GM21423 (cell line): ENCODE measurements around the gene CREG2.

Experiments used
- ATAC-seq: cut with Tn5 transposase; IDR thresholded peaks from one replicate; pipeline ENCODE4 v1.9.1; 2021; ENCODE audit warnings: mild to moderate bottlenecking, moderate library complexity; ENCODE audit not compliant: unreplicated experiment

The CREG2 gene

DNA sequence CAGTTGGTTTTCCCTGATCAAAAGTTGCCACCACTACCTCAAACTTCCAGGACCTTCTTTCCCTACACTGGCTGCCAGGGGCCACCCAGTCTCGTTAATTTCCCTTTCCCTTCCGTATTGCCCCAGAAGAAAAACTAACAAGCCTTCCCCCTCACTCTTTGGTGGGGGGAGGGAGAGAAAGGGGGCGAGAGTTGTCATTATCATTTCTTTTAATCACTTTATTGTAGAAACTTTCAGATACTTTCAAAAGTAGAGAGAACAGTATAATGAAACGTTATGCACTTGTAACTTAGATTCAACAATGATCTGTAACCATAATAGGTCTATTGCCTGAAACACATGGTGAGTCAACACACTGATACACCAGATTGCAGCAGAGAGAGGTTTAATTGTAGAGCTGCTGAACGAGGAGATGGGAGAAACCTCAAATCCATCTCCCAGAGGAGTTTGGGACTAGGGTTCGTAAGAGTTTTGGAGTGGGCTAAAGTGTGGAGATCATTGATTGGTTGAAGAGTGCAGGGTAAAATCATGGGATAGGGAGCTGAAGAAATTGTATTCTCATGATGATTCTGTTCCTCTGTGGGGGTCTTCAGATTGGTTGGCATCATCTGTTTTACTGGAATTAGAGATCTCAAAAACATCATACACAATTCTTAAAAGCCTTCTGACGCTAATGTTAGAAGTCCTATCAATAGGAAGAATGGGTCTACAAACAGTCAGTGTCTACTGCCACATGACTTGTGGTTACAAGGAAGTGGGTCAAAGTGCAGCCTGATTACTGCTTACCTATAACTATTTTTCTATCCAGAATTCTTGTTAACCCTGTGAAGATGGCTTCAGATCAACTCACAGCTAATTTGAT is 76.2 kb downstream of the CREG2 start:
- ATAC-seq = no peak

DNA sequence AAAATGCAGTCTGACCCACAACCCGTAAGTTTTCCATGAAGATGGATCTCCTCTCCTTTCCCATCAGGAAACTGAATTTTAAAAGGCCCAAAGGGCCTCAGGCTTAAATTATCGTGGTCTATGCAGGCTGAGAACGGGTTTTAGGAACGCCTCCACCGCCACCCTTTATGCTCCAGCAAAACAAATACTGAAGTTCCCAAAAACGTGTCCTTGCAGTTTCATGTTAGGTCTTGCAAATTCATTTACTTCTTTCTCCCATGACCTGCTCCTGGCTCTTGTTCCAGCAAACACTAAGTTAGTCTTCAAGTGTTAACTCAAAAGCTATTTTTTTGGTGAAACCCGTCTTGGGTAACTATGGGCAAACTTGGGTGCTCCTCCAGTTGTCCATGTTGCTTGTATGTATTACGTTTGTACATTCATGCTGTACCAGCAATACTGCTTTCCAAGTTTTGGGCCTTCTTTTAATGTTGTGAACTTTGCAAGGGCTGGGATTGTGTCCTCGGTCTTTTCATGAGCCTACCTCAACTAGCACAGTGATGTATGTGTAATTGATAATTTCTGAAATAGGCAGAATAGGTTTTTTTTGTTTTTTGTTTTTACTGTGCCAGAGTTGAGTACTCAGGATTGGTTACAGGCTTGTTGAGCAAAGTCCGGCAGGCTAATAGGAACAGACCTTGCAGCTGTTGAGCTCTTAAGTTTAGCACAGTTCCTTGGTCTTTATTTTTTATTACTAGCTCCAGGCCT is 77.0 kb downstream of the CREG2 start:
- no peak for ATAC-seq

DNA sequence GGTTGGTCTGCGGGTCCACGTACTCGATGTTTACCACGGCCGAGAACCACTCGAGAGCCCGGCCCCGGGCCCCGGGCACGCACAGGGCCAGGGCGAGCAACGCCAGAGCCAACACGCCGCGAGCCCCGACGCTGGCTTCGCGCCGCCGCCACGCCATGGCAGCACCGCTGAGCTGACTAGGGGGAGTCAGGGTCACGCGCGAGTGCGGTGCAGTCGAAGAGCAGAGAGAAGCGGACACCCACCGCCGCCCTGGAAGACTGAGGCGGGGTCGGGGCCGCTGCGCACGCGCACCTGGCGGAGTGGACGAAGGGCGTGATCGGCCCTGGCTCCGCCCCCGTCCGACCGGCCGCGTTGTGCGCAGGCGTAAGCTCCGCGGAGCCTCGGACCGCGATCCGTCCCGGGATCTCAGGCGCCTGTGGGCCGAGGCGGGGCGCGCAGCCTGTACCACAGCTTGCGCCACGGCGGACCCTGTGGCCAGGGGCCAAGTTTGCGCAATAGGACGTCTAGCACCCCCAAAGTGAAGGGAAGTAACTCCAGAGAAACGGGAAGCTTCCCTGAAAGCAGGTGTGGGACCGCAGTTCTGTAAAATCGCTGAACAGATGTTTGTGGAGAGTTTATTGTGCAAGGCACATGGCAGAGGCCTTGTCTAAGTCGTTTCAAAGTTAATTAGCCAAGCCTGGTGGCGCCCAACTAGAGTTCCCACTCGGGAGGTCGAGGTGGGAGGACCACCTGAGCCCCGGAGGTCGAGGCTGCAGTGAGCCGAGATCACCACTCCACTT is 78.7 kb downstream of the CREG2 start, which contains the start of gene RNF149:
RNF149 (minus strand) TSS at position 270 of the 779 bp plus-strand sequence; CDS start at position 157, 113 bp downstream.
- ATAC-seq = peak; percentile 59

DNA sequence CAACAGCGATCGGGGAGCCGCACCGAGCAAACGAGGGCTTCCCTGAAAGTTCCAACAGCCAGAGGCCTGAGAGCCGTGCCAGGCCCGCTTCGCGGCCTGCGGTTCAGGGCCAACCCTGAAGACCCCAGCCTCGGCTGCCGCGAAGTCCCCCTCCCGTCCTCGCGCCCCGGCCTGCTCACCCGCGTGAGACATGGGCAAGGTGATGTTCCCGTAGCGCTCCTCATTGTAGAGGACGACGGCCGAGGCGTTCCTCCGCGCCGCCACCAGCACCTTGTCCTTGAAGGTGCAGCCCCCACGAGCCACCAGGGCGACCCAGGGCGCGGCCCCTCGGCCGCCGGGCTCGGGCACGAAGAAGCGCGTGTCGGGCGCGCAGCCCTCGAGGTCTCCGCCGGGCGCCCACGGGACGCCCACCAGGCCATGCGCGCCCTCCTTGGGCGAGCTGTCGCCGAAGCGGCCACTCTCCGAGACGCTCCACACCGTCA is 79.3 kb downstream of the CREG2 start:
- ATAC-seq = peak; percentile 20

DNA sequence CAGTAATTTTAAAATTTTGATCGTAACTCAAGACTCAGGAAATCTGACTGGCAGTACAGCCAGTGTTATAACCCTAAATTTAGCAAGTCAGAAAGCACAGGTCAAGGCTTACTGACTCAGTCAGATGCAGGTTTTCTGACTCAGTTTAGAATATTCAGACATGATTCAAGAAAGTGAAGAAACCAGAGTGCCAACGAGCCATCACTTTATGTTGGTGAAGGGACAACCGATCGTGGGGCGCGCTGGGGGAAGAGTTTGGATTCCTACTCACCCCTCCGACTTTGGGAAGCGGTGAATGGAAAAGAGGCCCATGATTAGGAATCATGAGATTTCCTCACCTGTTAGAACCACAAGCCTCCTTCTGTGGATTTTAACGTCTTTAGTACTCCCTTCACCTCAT is 79.8 kb downstream of the CREG2 start:
- ATAC-seq = no peak

DNA sequence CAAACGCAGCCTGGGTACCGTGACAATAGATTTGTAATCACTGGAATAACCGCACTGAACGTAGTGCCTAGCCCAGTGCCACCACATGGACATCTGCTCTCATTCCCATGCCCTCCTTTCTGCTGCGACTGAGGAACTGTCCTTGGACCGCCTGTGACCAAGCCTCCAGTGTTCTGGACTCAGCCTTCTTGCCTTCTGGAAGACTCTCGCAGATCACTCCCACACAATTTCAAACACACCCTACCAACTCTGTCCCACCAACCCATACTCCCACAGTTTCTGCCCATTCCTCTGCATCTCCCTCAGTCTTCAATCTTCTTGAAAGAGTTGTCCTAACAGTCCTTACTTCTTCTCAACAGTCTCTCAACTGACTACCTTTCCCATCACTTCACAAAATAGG is 80.9 kb downstream of the CREG2 start:
- peak; percentile 2 for ATAC-seq

DNA sequence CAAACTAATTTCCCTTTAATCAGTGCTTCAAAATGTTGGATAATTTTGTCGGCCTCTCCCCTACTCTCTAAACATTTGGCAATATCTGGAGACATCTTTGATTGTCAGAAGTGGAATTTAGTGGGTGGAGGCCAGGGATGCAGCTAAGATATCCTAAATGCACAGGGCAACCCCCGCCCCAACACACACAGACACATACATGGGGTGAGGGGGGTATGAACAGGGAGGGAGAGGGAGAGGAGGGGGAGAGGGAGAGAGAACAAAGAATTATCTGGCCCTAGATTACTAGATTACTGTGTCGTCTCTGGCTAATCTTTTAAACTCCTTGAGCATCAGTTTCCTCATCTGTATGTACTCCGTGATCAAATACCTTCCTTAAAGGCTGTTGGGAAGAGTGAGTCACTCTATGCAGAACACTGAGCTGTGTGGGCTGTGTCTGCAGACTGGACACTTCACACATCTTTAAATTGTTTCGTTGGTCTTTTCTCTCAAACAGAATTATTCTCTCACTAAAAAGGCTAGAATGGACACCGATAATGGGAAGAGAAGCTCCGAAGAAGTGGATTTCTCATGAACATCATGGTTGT is 81.7 kb downstream of the CREG2 start:
- no peak for ATAC-seq

DNA sequence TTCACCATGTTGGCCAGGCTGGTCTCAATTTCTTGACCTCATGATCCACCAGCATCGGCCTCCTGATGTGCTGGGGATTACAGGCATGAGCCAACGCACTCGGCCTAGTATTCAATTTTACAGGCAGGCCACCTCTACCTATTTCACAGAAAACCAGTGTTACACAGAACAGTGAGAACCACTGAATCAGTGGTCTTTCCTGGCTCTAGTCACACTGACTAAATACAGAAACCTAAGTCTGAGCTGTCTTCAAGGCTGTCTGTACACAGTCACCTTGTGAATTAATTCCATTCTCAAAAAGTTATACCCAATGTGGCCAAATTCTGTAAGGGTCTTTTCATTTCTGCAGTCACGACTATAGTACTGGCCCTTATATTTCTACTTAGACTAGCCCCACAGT is 82.3 kb downstream of the CREG2 start:
- ATAC-seq = no peak

DNA sequence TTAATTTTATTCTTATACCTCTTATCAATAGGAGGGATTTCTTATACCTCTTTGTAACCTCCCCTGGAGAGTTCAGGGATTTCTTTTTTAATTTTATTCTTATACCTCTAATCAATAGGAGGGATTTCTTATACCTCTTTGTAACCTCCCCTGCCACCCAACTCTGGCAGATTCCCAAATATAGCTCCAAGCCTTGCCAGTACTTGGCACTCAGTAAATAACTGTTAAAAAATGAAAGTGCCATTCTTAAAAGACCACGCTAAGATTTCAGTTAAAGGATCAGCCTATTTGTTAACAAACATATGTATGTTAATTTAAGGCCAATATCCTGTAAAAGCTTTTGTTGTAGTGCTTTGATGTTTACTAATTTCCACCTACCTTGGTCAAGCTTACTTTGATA is 83.6 kb downstream of the CREG2 start:
- ATAC-seq = no peak

DNA sequence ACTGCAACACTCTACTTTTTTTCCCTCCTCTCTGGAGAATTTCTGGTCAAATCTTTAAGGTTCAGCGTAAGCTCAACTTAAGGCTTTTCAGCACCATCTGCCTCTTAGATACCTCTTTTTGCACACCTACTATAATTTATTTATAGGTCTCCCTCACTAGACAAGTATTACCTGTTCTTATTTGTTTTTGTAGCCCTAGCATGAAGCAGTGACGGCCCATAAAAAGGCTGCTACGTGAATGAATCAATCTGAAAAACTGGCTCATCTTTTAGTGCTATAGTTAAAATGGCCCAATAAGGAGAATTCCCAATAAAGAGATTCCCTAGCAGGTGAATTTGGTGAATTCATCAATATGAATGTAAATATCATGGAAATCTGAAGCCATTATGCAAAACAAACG is 85.3 kb downstream of the CREG2 start:
- ATAC-seq = no peak

DNA sequence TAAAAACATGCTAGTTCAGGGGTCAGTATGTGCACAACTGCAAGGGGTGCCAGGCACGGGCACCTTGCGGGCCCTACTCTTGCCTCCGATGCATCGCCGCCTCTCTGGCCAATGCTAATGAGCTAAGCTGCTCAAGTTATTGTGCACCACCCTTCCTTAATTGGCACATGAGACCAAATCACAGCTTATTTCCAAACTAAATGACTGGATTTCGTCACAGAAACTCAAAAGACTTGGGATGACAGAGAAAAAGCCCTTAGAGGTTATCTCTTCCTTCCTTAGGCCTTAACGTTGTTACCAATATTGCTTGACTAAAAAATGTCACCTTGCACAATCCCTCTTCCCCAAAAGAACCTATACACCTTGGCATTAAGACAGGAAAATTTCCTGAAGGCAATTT is 86.5 kb downstream of the CREG2 start:
- no peak for ATAC-seq

DNA sequence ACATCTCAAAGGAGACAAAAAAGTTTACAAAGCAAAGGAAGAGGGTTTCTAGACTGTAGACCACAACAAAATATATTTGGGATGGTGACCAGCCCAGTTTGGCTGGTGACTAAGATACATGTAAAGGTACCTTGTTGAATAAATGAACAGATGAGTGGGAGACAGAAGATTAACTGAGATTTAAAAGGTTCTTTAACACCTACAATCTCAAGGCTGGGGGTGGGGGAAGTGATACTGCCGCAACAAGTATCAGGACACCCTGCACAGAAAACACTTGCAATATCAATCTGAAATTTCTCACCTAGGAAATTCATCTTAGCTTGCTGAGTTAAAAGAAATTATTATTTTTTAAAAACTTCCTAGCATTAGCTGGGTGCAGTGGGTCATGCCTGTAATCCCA is 87.1 kb downstream of the CREG2 start:
- ATAC-seq = no peak

DNA sequence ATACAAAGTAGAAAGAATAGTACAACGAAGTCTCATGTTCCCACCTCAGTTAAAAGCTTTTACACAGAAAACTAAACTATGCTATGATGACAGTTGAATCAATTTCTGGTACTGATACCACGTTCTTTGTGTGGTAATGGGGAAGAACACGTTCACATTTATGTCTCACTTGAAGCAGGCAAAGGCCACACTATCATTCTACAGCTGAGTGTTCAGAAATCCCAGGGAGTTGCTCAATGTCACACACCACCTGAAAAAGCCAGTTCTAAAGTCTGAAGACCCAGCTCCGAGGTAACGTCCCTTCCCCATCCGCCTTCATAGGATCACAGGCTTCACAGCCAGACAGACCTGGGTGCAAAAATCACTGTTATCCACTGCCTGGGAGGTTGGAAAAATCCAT is 87.7 kb downstream of the CREG2 start:
- no peak for ATAC-seq

DNA sequence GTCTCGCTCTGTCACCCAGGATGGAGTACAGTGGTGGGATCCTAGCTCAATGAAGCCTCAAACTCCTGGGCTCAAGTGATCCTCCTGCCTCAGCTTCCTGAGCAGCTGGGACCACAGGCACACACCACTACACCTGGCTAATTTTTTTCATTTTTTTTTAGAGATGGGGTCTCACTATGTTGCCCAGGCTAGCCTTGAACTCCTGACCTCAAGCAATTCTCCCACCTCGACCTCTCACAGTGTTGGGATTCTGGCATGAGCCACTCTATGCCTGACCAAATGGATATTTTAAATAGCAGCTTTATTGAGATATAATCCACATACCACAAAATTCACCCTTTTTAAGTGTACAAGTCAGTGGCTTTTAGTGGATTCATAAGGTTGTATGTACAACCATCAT is 89.9 kb downstream of the CREG2 start:
- no peak for ATAC-seq

DNA sequence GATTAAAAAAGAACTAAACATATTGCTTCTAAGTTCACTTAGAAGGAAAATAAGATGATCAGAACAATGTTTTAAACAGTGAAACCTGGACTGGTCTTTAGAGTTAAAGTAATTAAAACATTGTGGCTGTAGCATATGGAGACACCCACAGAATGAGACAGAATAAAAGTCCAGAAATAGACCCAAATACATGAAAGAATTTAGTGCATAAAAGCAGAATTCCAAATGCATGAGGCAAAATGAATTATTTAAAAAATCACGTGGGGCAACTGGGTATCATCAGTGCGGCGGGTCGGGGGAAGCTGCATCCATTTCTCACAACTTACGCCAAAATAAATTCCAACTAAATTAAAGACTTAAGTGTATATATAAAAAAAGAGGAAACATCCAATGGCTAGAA is 90.9 kb downstream of the CREG2 start:
- no peak for ATAC-seq

DNA sequence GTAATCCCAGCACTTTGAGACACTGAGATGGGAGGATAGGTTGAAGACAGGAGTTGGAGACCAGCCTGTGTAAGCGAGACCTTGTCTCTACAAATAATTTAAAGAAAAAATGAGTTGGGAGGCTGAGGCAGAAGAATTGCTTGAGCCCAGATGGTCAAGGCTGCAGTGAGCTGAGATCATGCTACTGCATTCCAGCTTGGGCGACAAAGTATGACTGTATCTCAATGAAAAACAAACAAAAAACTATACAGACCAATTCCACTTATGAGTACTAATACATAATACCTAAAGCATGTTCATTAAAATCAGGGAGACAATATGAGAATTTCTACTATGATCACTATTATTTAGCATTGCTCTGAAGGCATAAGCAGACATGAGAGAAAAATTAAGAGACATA is 91.4 kb downstream of the CREG2 start:
- ATAC-seq = no peak
